Right cardiac atrium (tissue), 5 donors: Measurements from ENCODE around the gene ADAMTS2. TPM values are rescaled to one million over a fixed set of nuclear protein-coding genes. Genes with fewer than 3 reads are reported as not detected.
"Not testable (repeated sequence)": the region's sequence is repeated elsewhere in the genome, so short reads cannot be mapped to it uniquely, and the experiment has no call there.

ENCODE experiments used
- ATAC-seq, 2 donors: fragments of 200-7000 bp; cut with Tn5 transposase; one replicate each; pipeline versions ENCODE4 v1.8.0 to v1.9.1; 2020; ENCODE audit warnings: moderate library complexity in 2 of 2, mild to moderate bottlenecking in 1 of 2
- DNase-seq, 3 donors: peaks; one replicate each; pipeline ENCODE4 v3.0.0-alpha.2; 2020
- H3K27ac ChIP-seq: one replicate; pipeline ENCODE4 v1.5.1; 2013; ENCODE audit warnings: mild to moderate bottlenecking, low read length, control low read depth, moderate library complexity
- H3K27me3 ChIP-seq: one replicate; pipeline ENCODE4 v1.6.1; 2013; ENCODE audit not compliant: control insufficient read depth, insufficient read depth
- H3K4me1 ChIP-seq: one replicate; pipeline ENCODE4 v1.6.1; 2013; ENCODE audit warnings: low read length; ENCODE audit not compliant: control insufficient read depth, insufficient read depth
- H3K4me3 ChIP-seq: one replicate; pipeline ENCODE4 v1.5.1; 2013; ENCODE audit warnings: low read length, control low read depth
- H3K9me3 ChIP-seq: one replicate; pipeline ENCODE4 v1.6.1; 2013; ENCODE audit warnings: low read length; ENCODE audit not compliant: control insufficient read depth
- WGBS: extraction: QIAGEN DNeasy Blood & Tissue Kit; methylation state at CpG from one replicate; pipeline ENCODE4 v1.1.7; 2013; 5-methylcytosine and 5-hydroxymethylcytosine counted together
- intact Hi-C, 4 donors: fragments of 100-400 bp; cut with DNase I; formaldehyde crosslinking; loops; one replicate each; pipeline versions ENCODE4 v1.11.0 to v1.14.0; 2022 to 2023
- polyA plus RNA-seq: library from polyadenylated mRNA; stranded (reverse); fragments of 200-250 nt; gene quantifications from one replicate; pipeline ENCODE4 v1.2.3, GENCODE V29; 2013
- total RNA-seq, 4 donors: library from RNA; stranded (reverse); fragmentation: NEBNext Ultra II Directional; extraction: Animal tissue kit (Norgen Biotek cat#: 25700); gene quantifications; one replicate each; pipeline ENCODE4 v1.2.1, GENCODE V29; 2021
- donor health status: healthy with polysubstance abuse.
- donor health status: DM: no; HTN: yes; CAD: no.
- donor health status: DM: no; HTN: no; CAD: no.
- donor health status: DM: no; HTN: yes; CAD: no; lungs with severe emphysema.
- donor health status: DM: yes; HTN: yes; CAD: no.

Gene ADAMTS2
- total and polyA plus RNA-seq, 5 donors = 7.0 to 23.2 (median 14.7) TPM

GRCh38 chr5:179290681-179291540, 54.4 kb downstream of the ADAMTS2 start:
- no peaks in the 10 kb centered on the region for H3K27me3 ChIP-seq
- H3K9me3 ChIP-seq = no peaks in the 10 kb centered on the region
- no peak for ATAC-seq
- peak in 1 of 3 donors; percentile 3 for DNase-seq
- H3K4me1 ChIP-seq = peaks cover 2% of the 10 kb centered on the region
- intact Hi-C loops = no loop called here
- WGBS = 82% methylated on average over 19 of the region's 19 CpGs
- H3K4me3 ChIP-seq = no peak overlapping the region
- no peak overlapping the region for H3K27ac ChIP-seq

- Histone ChIP-seq H3K9me3 (no peaks in the 10 kb centered on the region), H3K4me1 (peaks cover 2% of the 10 kb centered on the region), H3K4me3 (no peak overlapping the region), H3K27me3 (no peaks in the 10 kb centered on the region), H3K27ac (no peak overlapping the region)
- DNase-seq (peak in 1 of 3 donors; percentile 3), ATAC-seq (no peak)
- intact Hi-C loops = no loop called here
- 80% methylated on average over 13 of the region's 13 CpGs for WGBS
These were observed 55.4 kb downstream of the ADAMTS2 start for GRCh38 chr5:179289756-179290385.

DNA sequence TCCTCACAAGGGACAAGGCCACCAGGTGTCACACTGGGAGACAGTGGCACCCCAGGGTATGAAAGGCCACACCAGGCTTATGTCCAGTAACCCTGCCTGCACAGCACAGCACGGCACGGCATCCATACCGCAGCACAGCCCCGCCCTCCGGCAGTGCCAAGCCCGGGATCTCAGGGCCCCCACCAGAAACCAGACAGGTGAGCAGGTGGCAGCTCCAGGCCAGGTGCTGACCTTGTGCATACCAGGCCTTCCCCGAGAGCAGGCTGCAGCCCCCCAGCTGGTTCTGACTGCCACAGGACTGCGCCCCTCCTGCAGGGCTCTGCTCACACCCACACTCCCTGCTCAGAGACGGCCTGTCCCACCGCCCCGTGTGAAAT, 56.5 kb downstream of the ADAMTS2 start:
- Histone ChIP-seq H3K27ac (no peak overlapping the region), H3K4me1 (peaks cover 2% of the 10 kb centered on the region), H3K27me3 (no peaks in the 10 kb centered on the region), H3K9me3 (no peaks in the 10 kb centered on the region), H3K4me3 (no peak overlapping the region)
- ATAC-seq (no peak), DNase-seq (peak in 2 of 3 donors; percentile 9 to 54)
- 92% methylated on average over 11 of the region's 11 CpGs for WGBS
- intact Hi-C loops = no loop called here

GRCh38 chr5:179288101-179288808, 57.0 kb downstream of the ADAMTS2 start:
- no peak overlapping the region for H3K4me3 ChIP-seq
- DNase-seq = peak; percentile 21 to 60 (median 41)
- 78% methylated on average over 21 of the region's 21 CpGs for WGBS
- H3K27me3 ChIP-seq = no peaks in the 10 kb centered on the region
- H3K9me3 ChIP-seq = no peaks in the 10 kb centered on the region
- peaks cover 2% of the 10 kb centered on the region for H3K4me1 ChIP-seq
- intact Hi-C loops = no loop called here
- ATAC-seq = peak in 1 of 2 donors; percentile 32
- H3K27ac ChIP-seq = no peak overlapping the region

- ATAC-seq (no peak), DNase-seq (peak in 2 of 3 donors; percentile 50 to 60)
- intact Hi-C loops = no loop called here
- Histone ChIP-seq H3K27ac (no peak overlapping the region), H3K4me3 (no peak overlapping the region), H3K27me3 (no peaks in the 10 kb centered on the region), H3K4me1 (peaks cover 2% of the 10 kb centered on the region), H3K9me3 (no peaks in the 10 kb centered on the region)
- WGBS = 86% methylated on average over 10 of the region's 10 CpGs
These were observed 57.6 kb downstream of the ADAMTS2 start for GRCh38 chr5:179287631-179288030.

DNA sequence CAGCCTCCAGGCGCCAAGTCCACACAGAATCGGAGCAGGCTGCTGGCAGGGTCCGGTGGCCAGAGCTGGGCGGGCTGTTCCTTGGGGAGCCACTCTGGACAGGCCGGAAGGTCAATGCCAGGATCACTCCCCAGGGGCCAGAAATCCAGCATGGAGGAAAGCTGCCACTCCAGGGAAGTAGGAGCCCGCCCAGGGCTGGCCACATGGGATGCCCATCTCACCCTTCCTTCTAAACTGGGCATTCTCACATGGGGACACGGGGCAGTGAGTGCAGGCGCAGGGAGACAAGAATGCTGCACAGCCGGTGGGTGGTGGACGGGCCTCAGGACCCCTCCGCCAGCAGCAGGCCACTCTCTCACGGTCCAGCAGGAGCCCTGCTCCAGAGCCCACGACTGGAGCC, 58.2 kb downstream of the ADAMTS2 start:
- no peaks in the 10 kb centered on the region for H3K27me3 ChIP-seq
- H3K4me1 ChIP-seq = peaks cover 2% of the 10 kb centered on the region
- DNase-seq (peak; percentile 45 to 71 (median 71)), ATAC-seq (peak in 1 of 2 donors; percentile 9)
- 75% methylated on average over 13 of the region's 13 CpGs for WGBS
- no peaks in the 10 kb centered on the region for H3K9me3 ChIP-seq
- H3K4me3 ChIP-seq = no peak overlapping the region
- intact Hi-C loops = no loop called here
- H3K27ac ChIP-seq = no peak overlapping the region

GRCh38 chr5:179285776-179286162, 59.5 kb downstream of the ADAMTS2 start:
- H3K4me1 ChIP-seq, H3K9me3 ChIP-seq, H3K27me3 ChIP-seq, H3K4me3 ChIP-seq, intact Hi-C loops, DNase-seq: not testable (repeated sequence)
- peak in 1 of 2 donors; percentile 4 for ATAC-seq
- WGBS = 77% methylated on average over 11 of the region's 11 CpGs
- peak overlapping the region; percentile 3 for H3K27ac ChIP-seq

- 31% methylated on average over 23 of the region's 23 CpGs for WGBS
- intact Hi-C loops = no loop called here
- H3K27ac ChIP-seq = peak overlapping the region; percentile 76
- H3K27me3 ChIP-seq = no peaks in the 10 kb centered on the region
- no peaks in the 10 kb centered on the region for H3K9me3 ChIP-seq
- H3K4me1 ChIP-seq = peaks cover 2% of the 10 kb centered on the region
- no peak overlapping the region for H3K4me3 ChIP-seq
- peak; percentile 93 to 95 for ATAC-seq
- DNase-seq = peak; percentile 90 to 95 (median 94)
These were observed 60.3 kb downstream of the ADAMTS2 start for GRCh38 chr5:179284751-179285631.

GRCh38 chr5:179283908-179284307, 61.4 kb downstream of the ADAMTS2 start:
- H3K4me1 ChIP-seq, intact Hi-C loops, H3K27ac ChIP-seq, H3K9me3 ChIP-seq, H3K27me3 ChIP-seq, ATAC-seq, H3K4me3 ChIP-seq: not testable (repeated sequence)
- peak in 1 of 3 donors; percentile 18 for DNase-seq
- WGBS = 97% methylated on average over 10 of the region's 10 CpGs

GRCh38 chr5:179281694-179282093, 63.6 kb downstream of the ADAMTS2 start:
- intact Hi-C loops = no loop called here
- 95% methylated on average over 1 of the region's 1 CpG for WGBS
- H3K27ac ChIP-seq = no peak overlapping the region
- no peaks in the 10 kb centered on the region for H3K9me3 ChIP-seq
- H3K4me3 ChIP-seq = no peak overlapping the region
- H3K4me1 ChIP-seq = peaks cover 4% of the 10 kb centered on the region
- no peak for DNase-seq
- ATAC-seq = no peak
- H3K27me3 ChIP-seq = no peaks in the 10 kb centered on the region
